Bronchial epithelial cell (primary cell): ENCODE measurements around the gene ATXN10. TPM values are rescaled to one million over a fixed set of nuclear protein-coding genes. Genes with fewer than 3 reads are reported as not detected.
"Not testable (repeated sequence)": the region's sequence is repeated elsewhere in the genome, so short reads cannot be mapped to it uniquely, and the experiment has no call there.

Experiments used
- DNase-seq: peaks from one replicate; pipeline ENCODE4 v3.0.0-alpha.2; 2010; ENCODE audit warnings: low read depth
- FAIRE-seq: peaks from 2 replicates; lab custom pipeline; 2011; peaks lifted over from hg19 to GRCh38; lab: Jason Lieb, UNC
- H3K27me3 ChIP-seq: 2 replicates; pipeline ENCODE4 v1.5.1; 2011; ENCODE audit warnings: low read length; ENCODE audit not compliant: control insufficient read depth, insufficient read depth
- H3K36me3 ChIP-seq: 2 replicates; pipeline ENCODE4 v1.5.1; 2011; ENCODE audit warnings: low read length; ENCODE audit not compliant: control insufficient read depth, insufficient read depth
- H3K4me3 ChIP-seq: 2 replicates; pipeline ENCODE4 v1.5.1; 2011; ENCODE audit warnings: mild to moderate bottlenecking, low read depth, low read length, control low read depth
- CTCF ChIP-seq: IDR thresholded peaks from 2 replicates; pipeline ENCODE4 v1.5.1; 2011; ENCODE audit warnings: mild to moderate bottlenecking, moderate library complexity, low read length, control low read depth, inconsistent platforms; ENCODE audit not compliant: insufficient read depth, severe bottlenecking
- total RNA-seq: library from RNA; depleted of rRNA; stranded (reverse); fragments of >200 nt; gene quantifications from 2 replicates; pipeline ENCODE4 v1.2.1, GENCODE V29; 2014

The ATXN10 gene
- total RNA-seq, 1 donor from 2014 or later = 81.9 TPM

- Histone ChIP-seq H3K36me3 (no peaks in the 10 kb centered on the region), H3K27me3 (no peaks in the 10 kb centered on the region), H3K4me3 (no peak overlapping the region)
- no peak for TF ChIP-seq CTCF
- FAIRE-seq (no peak), DNase-seq (no peak)
Observed at GRCh38 chr22:45786726-45787125, 115.1 kb downstream of the ATXN10 start.

- H3K27me3 ChIP-seq = no peaks in the 10 kb centered on the region
- FAIRE-seq = no peak
- no peak for DNase-seq
- H3K4me3 ChIP-seq = no peak overlapping the region
- H3K36me3 ChIP-seq = peaks cover 2% of the 10 kb centered on the region
- no peak for TF ChIP-seq CTCF
Observed at GRCh38 chr22:45787759-45788158, 116.1 kb downstream of the ATXN10 start.

GRCh38 chr22:45788522-45788921 is 116.9 kb downstream of the ATXN10 start:
- no peaks in the 10 kb centered on the region for H3K27me3 ChIP-seq
- no peak for TF ChIP-seq CTCF
- DNase-seq (no peak), FAIRE-seq (no peak)
- H3K36me3 ChIP-seq = peaks cover 5% of the 10 kb centered on the region
- no peak overlapping the region for H3K4me3 ChIP-seq

GRCh38 chr22:45790401-45790800 is 118.8 kb downstream of the ATXN10 start:
- Histone ChIP-seq H3K36me3 (peaks cover 5% of the 10 kb centered on the region), H3K27me3 (no peaks in the 10 kb centered on the region), H3K4me3 (no peak overlapping the region)
- no peak for TF ChIP-seq CTCF
- DNase-seq = no peak
- FAIRE-seq = no peak

- Histone ChIP-seq H3K36me3 (peaks cover 5% of the 10 kb centered on the region), H3K27me3 (no peaks in the 10 kb centered on the region), H3K4me3 (no peak overlapping the region)
- TF ChIP-seq CTCF = no peak
- FAIRE-seq = no peak
- DNase-seq = no peak
Observed at GRCh38 chr22:45793161-45793560, 121.5 kb downstream of the ATXN10 start.

GRCh38 chr22:45793892-45794291 is 122.3 kb downstream of the ATXN10 start:
- no peak for DNase-seq
- peaks cover 5% of the 10 kb centered on the region for H3K36me3 ChIP-seq

GRCh38 chr22:45796009-45796408 is 124.4 kb downstream of the ATXN10 start:
- not testable (repeated sequence) for FAIRE-seq, H3K4me3 ChIP-seq, H3K36me3 ChIP-seq, DNase-seq, H3K27me3 ChIP-seq

More at GRCh38 chr22:45793892-45794291, 122.3 kb downstream of the ATXN10 start:
- no peak overlapping the region for H3K4me3 ChIP-seq
- H3K27me3 ChIP-seq = no peaks in the 10 kb centered on the region
- FAIRE-seq = no peak
- no peak for TF ChIP-seq CTCF
